HepG2 (cell line): ENCODE data around the gene CNDP1.

Source experiments
- ATF7 ChIP-seq, 2 experiments: fragments of 450-650 bp in 1 of 2; sonication (generic) in 1 of 2; formaldehyde crosslinking in 1 of 2; IDR thresholded peaks; 2 replicates each; pipeline versions ENCODE4 v1.4.0 to v1.6.1; 2016 to 2020; ENCODE audit warnings: antibody characterized with exemption in 1 of 2, mild to moderate bottlenecking in 1 of 2, missing genetic modification reagents in 1 of 2
- ATF7-NPFF ChIP-seq: sonication (generic); formaldehyde crosslinking; IDR thresholded peaks from 2 replicates; pipeline ENCODE4 v1.8.1; 2023; ENCODE audit warnings: mild to moderate bottlenecking, low read depth, missing genetic modification reagents, moderate library complexity
- REST ChIP-seq, 2 experiments: IDR thresholded peaks; 2 replicates each; pipeline ENCODE4 v1.6.1; 2011 to 2012; ENCODE audit warnings: low read length in 2 of 2, borderline replicate concordance in 1 of 2, low read depth in 1 of 2, mild to moderate bottlenecking in 1 of 2, moderate library complexity in 1 of 2
- ZHX2 ChIP-seq, 2 experiments: sonication (generic) in 1 of 2; formaldehyde crosslinking in 1 of 2; IDR thresholded peaks; 2 replicates each; pipeline versions ENCODE4 v1.6.1 to v1.9.0; 2014 to 2022; ENCODE audit warnings: antibody characterized with exemption in 1 of 2, borderline replicate concordance in 1 of 2, inconsistent platforms in 1 of 2, low read depth in 1 of 2, missing genetic modification reagents in 1 of 2

- TF ChIP-seq ZHX2 (IDR thresholded peaks at IDR 0.05; ENCODE audit: low read depth) (no peak), ZHX2 (CRISPR knock-in tag; IDR thresholded peaks at IDR 0.05; ENCODE audit: borderline replicate concordance) (no peak), ATF7 (IDR thresholded peaks at IDR 0.05) (no peak), ATF7 (CRISPR knock-in tag; IDR thresholded peaks at IDR 0.05) (no peak), REST (IDR thresholded peaks at IDR 0.05; ENCODE audit: borderline replicate concordance in 1 of 2, low read depth in 1 of 2, low read length in 2 of 2) (no peak), ATF7-NPFF (CRISPR knock-in tag) (no peak)
Observed at GRCh38 chr18:74563999-74564398, 29.7 kb downstream of the CNDP1 start.
